Pancreas (tissue), 10 donors: ENCODE data around the gene CGRRF1. TPM values are rescaled to one million over a fixed set of nuclear protein-coding genes. Genes with fewer than 3 reads are reported as not detected.
A peak's percentile ranks its signal among the peaks of the same experiment; 100 is the strongest.

Source experiments
- ATAC-seq, 4 donors: fragments of 200-7000 bp; cut with Tn5 transposase; one replicate each; pipeline versions ENCODE4 v1.8.0 to v1.9.1; 2020; ENCODE audit warnings: mild to moderate bottlenecking in 4 of 4, moderate library complexity in 4 of 4
- DNase-seq, 6 donors: peaks; one replicate each; pipeline ENCODE4 v3.0.0-alpha.2; 2020
- FAIRE-seq: peaks from 2 replicates; lab custom pipeline; 2012; peaks lifted over from hg19 to GRCh38; lab: Jason Lieb, UNC
- H3K27ac ChIP-seq, 4 donors: fragments of 200-600 bp; sonication (generic); 1 replicate in 3 of 4; 2 replicates in 1 of 4; pipeline versions ENCODE4 v1.5.0 to v1.8.0; 2020
- H3K27me3 ChIP-seq, 4 donors: fragments of 200-600 bp; one replicate each; pipeline ENCODE4 v1.8.0; 2021
- H3K36me3 ChIP-seq, 3 donors: fragments of 200-600 bp; sonication (generic) in 1 of 3; one replicate each; pipeline versions ENCODE4 v1.5.0 to v1.8.0; 2020 to 2021
- H3K4me1 ChIP-seq, 3 donors: fragments of 200-600 bp; one replicate each; pipeline ENCODE4 v1.8.0; 2021
- H3K4me3 ChIP-seq, 4 donors: fragments of 200-600 bp; sonication (generic) in 2 of 4; one replicate each; pipeline versions ENCODE4 v1.5.0 to v1.8.0; 2020 to 2021
- H3K9me3 ChIP-seq, 4 donors: fragments of 200-600 bp; one replicate each; pipeline ENCODE4 v1.8.0; 2021
- WGBS, 2 donors: extraction: QIAGEN DNeasy Blood & Tissue Kit; methylation state at CpG; one replicate each; pipeline ENCODE4 v1.1.7; 2013; 5-methylcytosine and 5-hydroxymethylcytosine counted together
- intact Hi-C, 3 donors: fragments of 100-400 bp; cut with DNase I; formaldehyde crosslinking; loops; one replicate each; pipeline versions ENCODE4 v1.11.1 to v1.14.2; 2022
- polyA plus RNA-seq, 2 donors: library from polyadenylated mRNA; stranded (reverse); fragments of 200-250 nt; gene quantifications; one replicate each; pipeline ENCODE4 v1.2.3, GENCODE V29; 2013
- total RNA-seq, 6 donors: library from RNA; stranded (reverse); fragmentation: NEBNext Ultra II Directional in 4 of 6; extraction: Animal tissue kit (Norgen Biotek cat#: 25700) in 4 of 6; gene quantifications; one replicate each; pipeline versions ENCODE4 v1.2.1 to v1.2.4, GENCODE V29; 2021 to 2023
- TF ChIP-seq, protein P1 (sequence below), 4 donors: fragments of 200-600 bp; sonication (generic) in 3 of 4; IDR thresholded peaks; one replicate each; pipeline versions ENCODE4 v1.5.0 to v1.8.0; 2021; ENCODE audit warnings: antibody characterized with exemption in 4 of 4
- donor health status: healthy with polysubstance abuse.
- donor health status: DM: no; HTN: no; CAD: no; lungs with moderate emphysema.
- donor health status: DM: no; HTN: no; CAD: no.
- donor health status: control.
- donor health status: control.
- donor health status: Bipolar disorder and iron deficiency.
- donor health status: DM: yes; HTN: yes; CAD: no.
- donor health status: DM: no; HTN: no; CAD: no.
- donor health status: DM: no; HTN: no; CAD: no.
- donor health status: DM: yes; HTN: yes; CAD: no.

Gene CGRRF1
- total and polyA plus RNA-seq, 8 donors, result 8.3 to 17.6 (median 10.6) TPM

DNA sequence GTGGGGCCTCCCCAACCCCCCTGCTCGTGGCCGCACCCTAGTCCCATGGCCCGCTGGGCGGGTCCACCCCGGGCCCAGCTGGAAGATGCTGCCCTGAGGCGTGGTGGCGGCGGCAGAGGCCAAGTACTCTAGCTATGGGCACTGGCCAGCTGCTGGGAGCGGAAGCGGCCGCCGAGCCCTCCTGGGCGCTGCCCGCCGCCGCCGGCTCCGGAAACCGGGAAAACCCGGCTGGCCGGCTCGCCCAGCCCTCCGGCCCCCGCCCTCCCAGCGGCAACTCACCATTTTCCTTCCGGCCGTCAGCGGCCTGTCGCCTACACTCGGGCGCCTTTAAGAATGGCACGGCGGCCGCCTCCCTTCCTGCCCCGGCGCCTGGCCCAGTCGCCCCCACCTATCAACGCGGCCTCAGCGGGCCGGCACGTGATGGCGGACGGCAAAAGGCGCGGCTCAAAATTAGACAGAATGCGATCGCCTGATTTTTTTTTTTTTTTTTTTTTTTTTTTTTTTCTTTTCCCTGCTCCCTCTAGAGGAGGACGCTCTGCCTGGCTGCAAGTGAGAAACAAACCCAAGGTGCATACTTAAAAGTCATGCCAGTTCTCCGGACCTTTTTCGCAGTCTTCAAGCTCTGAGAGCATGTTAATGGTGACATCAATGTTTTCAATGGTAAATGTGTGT, 20.9 kb upstream of the CGRRF1 start, which contains the start of gene GMFB:
GMFB (minus strand) TSS at position 335 of the 672 bp plus-strand sequence; CDS start at position 282, 53 bp downstream.
- Histone ChIP-seq H3K9me3 (no peaks in the 10 kb centered on the region), H3K4me1 (peaks cover 5 to 10% (median 5%) of the 10 kb centered on the region in 3 donors), H3K36me3 (no peaks in the 10 kb centered on the region), H3K4me3 (peak within 1 kb of the TSS; percentile 76 to 97 (median 89)), H3K27me3 (no peaks in the 10 kb centered on the region), H3K27ac (peak within 1 kb of the TSS; percentile 69 to 91 (median 90))
- TF ChIP-seq, protein P1, sequence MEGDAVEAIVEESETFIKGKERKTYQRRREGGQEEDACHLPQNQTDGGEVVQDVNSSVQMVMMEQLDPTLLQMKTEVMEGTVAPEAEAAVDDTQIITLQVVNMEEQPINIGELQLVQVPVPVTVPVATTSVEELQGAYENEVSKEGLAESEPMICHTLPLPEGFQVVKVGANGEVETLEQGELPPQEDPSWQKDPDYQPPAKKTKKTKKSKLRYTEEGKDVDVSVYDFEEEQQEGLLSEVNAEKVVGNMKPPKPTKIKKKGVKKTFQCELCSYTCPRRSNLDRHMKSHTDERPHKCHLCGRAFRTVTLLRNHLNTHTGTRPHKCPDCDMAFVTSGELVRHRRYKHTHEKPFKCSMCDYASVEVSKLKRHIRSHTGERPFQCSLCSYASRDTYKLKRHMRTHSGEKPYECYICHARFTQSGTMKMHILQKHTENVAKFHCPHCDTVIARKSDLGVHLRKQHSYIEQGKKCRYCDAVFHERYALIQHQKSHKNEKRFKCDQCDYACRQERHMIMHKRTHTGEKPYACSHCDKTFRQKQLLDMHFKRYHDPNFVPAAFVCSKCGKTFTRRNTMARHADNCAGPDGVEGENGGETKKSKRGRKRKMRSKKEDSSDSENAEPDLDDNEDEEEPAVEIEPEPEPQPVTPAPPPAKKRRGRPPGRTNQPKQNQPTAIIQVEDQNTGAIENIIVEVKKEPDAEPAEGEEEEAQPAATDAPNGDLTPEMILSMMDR (IDR thresholded peaks at IDR 0.05), result peak in 3 of 4 donors; percentile 5 to 32 (median 24)
- DNase-seq (peak; percentile 90 to 96 (median 93)), FAIRE-seq (peak; percentile 5), ATAC-seq (peak; percentile 96 to 99 (median 98))
- intact Hi-C loops, result no loop called here
- WGBS, 2 donors, result 0 to 1% methylated on average over 34 to 51 of the region's 51 CpGs

DNA sequence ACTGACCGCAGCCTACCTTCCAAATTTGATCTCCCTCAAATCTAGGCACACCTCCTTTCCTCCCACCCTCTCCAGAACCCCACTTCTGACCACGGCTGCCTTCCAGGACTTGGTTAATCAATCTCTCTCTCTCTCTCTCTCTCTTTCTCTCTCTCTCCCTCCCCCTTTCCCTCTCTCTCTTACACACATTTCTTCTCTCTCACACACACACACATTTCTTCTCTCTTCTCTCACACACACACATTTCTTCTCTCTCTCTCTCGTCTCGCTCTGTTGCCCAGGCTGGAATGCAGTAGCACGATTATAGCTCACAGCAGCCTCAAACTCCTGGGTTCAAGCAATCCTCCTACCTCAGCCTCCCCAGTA, 20.4 kb upstream of the CGRRF1 start:
- Histone ChIP-seq H3K4me3 (peak overlapping the region in 3 of 4 donors; percentile 76 to 92 (median 86)), H3K27ac (peak overlapping the region in 3 of 4 donors; percentile 69 to 91 (median 90)), H3K36me3 (no peaks in the 10 kb centered on the region), H3K4me1 (peaks cover 5 to 10% (median 5%) of the 10 kb centered on the region in 3 donors), H3K27me3 (no peaks in the 10 kb centered on the region), H3K9me3 (no peaks in the 10 kb centered on the region)
- DNase-seq, result no peak
- TF ChIP-seq, protein P1 (IDR thresholded peaks at IDR 0.05), result no peak
- peak in 1 of 4 donors; percentile 13 for ATAC-seq
- intact Hi-C loops, result no loop called here
- FAIRE-seq, result no peak
- 7 to 10% methylated on average over 5 of the region's 5 CpGs for WGBS, 2 donors

DNA sequence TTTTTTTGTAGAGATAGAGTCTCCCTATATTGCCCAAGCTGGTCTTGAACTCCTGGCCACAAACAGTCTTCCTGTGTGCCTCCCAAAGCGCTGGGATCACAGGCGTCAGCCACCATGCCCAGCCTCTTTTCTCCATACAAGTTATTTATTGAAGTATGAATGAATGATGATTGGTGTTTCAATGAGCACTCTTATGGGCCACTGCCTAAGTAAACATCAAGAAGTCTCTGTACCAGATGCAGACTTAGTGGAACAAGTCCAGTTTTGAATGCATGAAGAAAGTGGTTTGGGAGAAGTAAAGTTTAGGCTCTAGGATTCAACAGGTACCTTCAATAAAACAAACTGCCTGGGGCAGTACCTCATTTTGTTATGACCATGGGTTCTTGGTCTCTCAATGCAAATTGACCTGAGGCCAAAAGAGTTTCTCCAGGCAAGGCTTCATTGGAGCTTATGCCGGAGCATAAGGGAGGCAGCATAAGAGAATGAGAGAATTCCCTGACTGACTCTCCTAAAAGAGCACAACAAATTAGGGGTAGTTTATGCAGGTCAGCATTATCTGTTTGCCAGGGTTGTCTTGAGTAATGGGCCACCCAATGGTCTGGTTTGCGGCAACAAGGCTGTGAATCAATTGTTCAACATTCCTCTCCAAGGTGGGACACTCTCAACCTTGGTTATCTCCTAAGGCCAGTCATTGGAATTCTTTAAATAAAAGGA, 19.8 kb upstream of the CGRRF1 start:
- intact Hi-C loops, result no loop called here

DNA sequence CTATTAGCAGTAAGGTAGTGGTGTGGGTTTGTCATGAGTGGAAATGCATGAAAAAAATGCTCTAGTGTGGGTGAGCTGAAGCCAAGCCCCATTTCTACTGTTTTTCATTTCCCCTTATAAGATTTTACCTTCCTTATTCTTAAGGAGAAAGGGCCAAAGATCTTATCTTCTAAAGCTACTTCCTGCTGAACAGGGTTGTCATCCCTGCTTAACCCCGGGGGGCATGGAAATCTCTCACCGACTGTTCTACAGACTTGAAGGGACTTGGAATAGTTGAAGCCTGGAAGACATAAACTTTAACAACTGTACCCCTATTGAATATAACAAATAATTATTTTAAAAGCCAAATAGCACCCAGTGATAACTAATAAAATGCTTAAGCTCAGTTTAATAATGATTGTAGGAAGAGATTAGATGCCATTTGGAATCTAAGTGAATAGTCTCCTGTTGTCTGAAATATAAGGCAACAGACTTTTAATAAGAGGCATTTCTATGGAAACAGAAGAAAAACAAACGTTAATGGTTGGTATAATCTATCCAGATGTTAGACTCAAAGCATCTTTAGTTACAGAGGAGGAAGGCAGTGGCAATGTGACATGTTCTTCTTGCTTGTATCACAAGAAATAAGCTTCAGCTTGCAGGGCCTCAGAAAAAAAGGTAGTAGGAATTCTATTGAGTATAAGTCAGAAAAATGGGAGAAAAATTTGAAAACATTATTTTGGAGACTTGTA, 19.1 kb upstream of the CGRRF1 start:
- intact Hi-C loops, result no loop called here
- no peak overlapping the region for H3K4me3 ChIP-seq
- TF ChIP-seq, protein P1 (IDR thresholded peaks at IDR 0.05), result no peak
- H3K9me3 ChIP-seq, result no peaks in the 10 kb centered on the region
- H3K36me3 ChIP-seq, result no peaks in the 10 kb centered on the region
- 44 to 52% methylated on average over 3 of the region's 3 CpGs for WGBS, 2 donors
- no peak for DNase-seq
- H3K27me3 ChIP-seq, result no peaks in the 10 kb centered on the region
- no peak overlapping the region for H3K27ac ChIP-seq
- ATAC-seq, result no peak
- no peak for FAIRE-seq
- H3K4me1 ChIP-seq, result peaks cover 5 to 10% (median 5%) of the 10 kb centered on the region in 3 donors

More for the DNA sequence above, 19.8 kb upstream of the CGRRF1 start:
- H3K27ac ChIP-seq, result no peak overlapping the region
- DNase-seq, result no peak
- TF ChIP-seq, protein P1 (IDR thresholded peaks at IDR 0.05), result no peak
- H3K36me3 ChIP-seq, result no peaks in the 10 kb centered on the region
- FAIRE-seq, result no peak
- 88 to 91% methylated on average over 4 of the region's 4 CpGs for WGBS, 2 donors
- H3K4me1 ChIP-seq, result peaks cover 5 to 10% (median 5%) of the 10 kb centered on the region in 3 donors
- ATAC-seq, result no peak
- H3K9me3 ChIP-seq, result no peaks in the 10 kb centered on the region
- H3K27me3 ChIP-seq, result no peaks in the 10 kb centered on the region
- H3K4me3 ChIP-seq, result peak overlapping the region in 1 of 4 donors; percentile 76
